HG03571 (cell line): ENCODE measurements around the gene CFAP299.
A peak's percentile ranks its signal among the peaks of the same experiment; 100 is the strongest.

Source experiments
- ATAC-seq: cut with Tn5 transposase; IDR thresholded peaks from one replicate; pipeline ENCODE4 v1.9.1; 2021; ENCODE audit not compliant: unreplicated experiment

CFAP299 gene

GRCh38 chr4:80803337-80803736 lies 467.8 kb downstream of the CFAP299 start:
- ATAC-seq: no peak

- no peak for ATAC-seq
These were observed 470.9 kb downstream of the CFAP299 start for GRCh38 chr4:80806472-80806871.

GRCh38 chr4:80809039-80809729 lies 473.7 kb downstream of the CFAP299 start:
- no peak for ATAC-seq

GRCh38 chr4:80811406-80811805 lies 475.9 kb downstream of the CFAP299 start:
- no peak for ATAC-seq

- ATAC-seq: no peak
These were observed 476.6 kb downstream of the CFAP299 start for GRCh38 chr4:80812145-80812544.

GRCh38 chr4:80814266-80814665 lies 478.7 kb downstream of the CFAP299 start:
- no peak for ATAC-seq

- ATAC-seq: no peak
These were observed 496.1 kb downstream of the CFAP299 start for GRCh38 chr4:80831383-80832361.

- ATAC-seq: no peak
These were observed 503.8 kb downstream of the CFAP299 start for GRCh38 chr4:80839281-80839680.

GRCh38 chr4:80839792-80840191 lies 504.3 kb downstream of the CFAP299 start:
- no peak for ATAC-seq

GRCh38 chr4:80840396-80840795 lies 504.9 kb downstream of the CFAP299 start:
- ATAC-seq: no peak

GRCh38 chr4:80841587-80842281 lies 506.2 kb downstream of the CFAP299 start:
- ATAC-seq: no peak

- ATAC-seq: no peak
These were observed 510.7 kb downstream of the CFAP299 start for GRCh38 chr4:80846210-80846609.

- no peak for ATAC-seq
These were observed 516.5 kb downstream of the CFAP299 start for GRCh38 chr4:80852061-80852460.

GRCh38 chr4:80873571-80873970 lies 538.0 kb downstream of the CFAP299 start:
- ATAC-seq: no peak

- no peak for ATAC-seq
These were observed 539.4 kb downstream of the CFAP299 start for GRCh38 chr4:80874979-80875378.

GRCh38 chr4:80875642-80876041 lies 540.1 kb downstream of the CFAP299 start:
- ATAC-seq: peak; percentile 92

- peak; percentile 62 for ATAC-seq
These were observed 541.3 kb downstream of the CFAP299 start for GRCh38 chr4:80876810-80877209.

GRCh38 chr4:80878218-80878617 lies 542.7 kb downstream of the CFAP299 start:
- no peak for ATAC-seq

GRCh38 chr4:80897537-80898303 lies 562.2 kb downstream of the CFAP299 start:
- peak; percentile 77 for ATAC-seq

GRCh38 chr4:80900908-80901307 lies 565.4 kb downstream of the CFAP299 start:
- ATAC-seq: no peak

GRCh38 chr4:80903020-80903419 lies 567.5 kb downstream of the CFAP299 start:
- ATAC-seq: no peak
